C4-2B (cell line): ENCODE data around the gene PLEKHA8.

Experiments used
- H3K27ac ChIP-seq: fragments of 450-650 bp; 2 replicates; pipeline ENCODE4 v1.5.1; 2017
- CTCF ChIP-seq: fragments of 450-650 bp; conservative IDR thresholded peaks from 2 replicates; pipeline ENCODE4 v1.5.1; 2017; ENCODE audit warnings: mild to moderate bottlenecking
- ZFX ChIP-seq: fragments of 450-650 bp; IDR thresholded peaks from 2 replicates; pipeline ENCODE4 v1.6.1; 2017

Gene PLEKHA8

DNA sequence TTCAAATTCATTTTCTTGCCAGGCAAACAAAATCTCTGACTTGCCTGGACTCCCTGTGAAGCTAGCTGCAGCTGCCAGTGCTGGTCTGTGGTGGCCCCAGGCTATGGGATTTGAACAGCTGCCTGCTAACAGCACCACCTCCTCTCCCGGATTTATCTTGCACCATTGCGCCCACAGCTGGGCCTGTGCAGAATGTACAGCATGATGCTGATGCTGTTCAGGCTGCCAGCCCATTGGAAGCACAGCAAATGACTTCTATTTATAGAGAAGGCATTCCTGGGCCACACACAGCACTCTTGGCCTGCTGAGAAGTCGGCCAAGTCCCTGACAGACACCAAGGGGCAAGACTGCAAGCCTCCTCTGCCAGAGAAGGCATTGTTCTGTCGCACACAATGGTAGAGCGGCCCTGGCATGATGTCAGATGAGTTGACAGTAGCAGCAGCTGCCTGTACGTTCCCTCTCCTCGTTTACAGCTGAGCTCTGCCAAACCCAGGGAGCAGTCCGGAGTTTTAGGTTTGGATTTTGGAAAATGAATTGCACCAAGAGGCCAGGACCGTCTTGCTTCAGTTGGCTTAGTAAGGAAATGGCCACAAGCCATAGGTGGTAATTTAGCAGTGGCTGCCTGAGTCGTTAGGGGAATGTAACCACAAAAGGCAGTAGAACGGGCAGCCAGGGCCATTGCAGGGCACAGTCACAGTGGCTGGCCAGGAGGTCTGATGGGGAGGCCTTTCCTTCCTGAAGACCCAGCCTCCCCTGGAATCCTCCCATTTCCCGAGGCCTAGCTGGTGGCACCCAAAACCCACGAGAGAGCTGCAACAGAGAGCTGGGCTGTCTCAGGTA is 145.1 kb downstream of the PLEKHA8 start:
- TF ChIP-seq CTCF (peak; percentile 33), ZFX (no peak)
- peak overlapping the region; percentile 15; the same call in 1 of the 2 replicates for H3K27ac ChIP-seq

DNA sequence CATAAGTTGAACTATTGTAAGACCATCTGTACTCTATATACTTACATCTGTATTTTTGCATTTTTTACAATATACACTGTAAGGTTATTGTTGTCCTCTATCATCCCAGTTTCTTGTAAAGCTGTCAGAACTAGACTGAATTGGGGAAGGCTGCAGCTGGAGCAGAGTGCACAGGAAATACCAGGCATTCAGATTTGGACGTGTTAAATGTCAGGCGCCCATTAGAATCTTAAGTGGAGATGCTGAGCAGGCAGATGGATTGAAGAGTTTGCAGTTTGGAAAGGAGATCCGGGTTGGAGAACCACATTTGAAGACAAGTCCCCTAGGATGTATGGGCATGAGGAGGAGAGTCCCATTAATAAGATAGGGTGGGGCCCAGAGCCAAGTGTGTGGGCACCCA is 147.0 kb downstream of the PLEKHA8 start:
- TF ChIP-seq ZFX = no peak
- no peak for TF ChIP-seq CTCF
- H3K27ac ChIP-seq = no peak overlapping the region

DNA sequence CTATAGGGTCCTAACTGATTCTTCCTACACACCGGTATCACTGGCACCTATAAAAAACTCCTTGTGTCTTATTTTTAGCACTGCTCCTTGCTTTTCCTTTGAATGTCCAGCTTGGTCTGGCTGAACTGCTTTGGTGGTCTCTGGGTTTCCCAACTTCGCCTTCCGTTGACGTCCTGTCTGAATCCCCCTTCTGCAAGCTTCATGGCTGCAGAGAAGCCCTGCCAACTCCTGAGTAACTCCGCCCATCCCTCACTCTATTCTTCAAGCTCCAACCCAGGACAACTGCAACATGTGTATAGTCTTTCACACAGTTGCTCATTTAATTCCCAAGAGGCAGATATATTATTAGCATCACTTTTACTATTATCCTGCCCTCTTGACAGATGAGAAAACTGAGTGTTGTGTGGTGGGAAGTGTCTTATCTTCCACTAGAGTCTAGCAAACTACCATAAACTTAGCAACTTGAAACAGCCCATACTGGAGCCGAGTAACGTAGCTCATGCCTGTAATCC is 147.5 kb downstream of the PLEKHA8 start:
- no peak for TF ChIP-seq ZFX
- TF ChIP-seq CTCF = no peak
- no peak overlapping the region for H3K27ac ChIP-seq

- H3K27ac ChIP-seq = no peak overlapping the region
- no peak for TF ChIP-seq ZFX
- TF ChIP-seq CTCF = no peak
These were observed 148.4 kb downstream of the PLEKHA8 start for GRCh38 chr7:30176463-30177109.

DNA sequence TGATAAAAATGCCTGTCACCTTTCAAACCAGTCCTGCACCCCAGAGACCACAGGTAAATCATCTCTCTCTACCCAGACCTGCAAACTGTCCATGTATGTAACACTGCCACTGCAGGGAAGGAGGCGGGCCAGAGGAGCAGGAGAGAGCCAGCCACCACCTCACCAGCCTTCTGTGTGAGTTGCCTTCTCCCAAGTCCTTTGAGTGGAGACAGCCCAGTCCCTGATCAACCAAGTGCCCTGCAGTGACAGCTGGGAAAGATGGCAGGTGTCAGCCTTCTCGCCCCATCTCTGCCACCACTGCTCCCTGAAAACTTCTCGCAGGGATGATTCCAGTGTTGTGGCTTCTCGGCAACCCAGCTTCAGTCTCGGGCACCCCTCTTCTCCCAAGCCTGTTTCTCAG is 149.0 kb downstream of the PLEKHA8 start:
- no peak overlapping the region for H3K27ac ChIP-seq
- no peak for TF ChIP-seq ZFX

DNA sequence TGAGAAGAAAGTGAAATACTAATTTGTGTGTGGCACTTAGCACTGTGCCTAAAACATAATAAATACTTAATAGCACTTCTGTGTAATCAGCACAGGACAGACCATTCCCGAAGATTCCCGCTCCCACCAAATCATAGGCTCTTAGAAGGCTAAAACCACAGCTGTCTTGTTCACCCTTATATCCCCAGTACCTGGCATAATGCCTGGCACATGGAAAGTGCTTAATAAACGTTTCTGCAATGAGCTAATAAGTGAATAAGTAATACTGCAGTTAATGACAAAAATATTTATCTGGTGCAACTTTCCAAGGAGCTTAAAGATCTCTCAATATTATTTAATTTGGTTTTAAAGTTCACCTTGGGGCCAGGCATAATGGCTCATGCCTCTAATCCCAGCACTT is 149.8 kb downstream of the PLEKHA8 start:
- no peak overlapping the region for H3K27ac ChIP-seq
- TF ChIP-seq ZFX (no peak), CTCF (no peak)

- H3K27ac ChIP-seq = no peak overlapping the region
These were observed 150.7 kb downstream of the PLEKHA8 start for GRCh38 chr7:30178748-30179436.

More at GRCh38 chr7:30178748-30179436, 150.7 kb downstream of the PLEKHA8 start:
- TF ChIP-seq CTCF = no peak
- no peak for TF ChIP-seq ZFX
